Glutamatergic neuron (in vitro differentiated cells): ENCODE results near the gene BICDL2. TPM values are rescaled to one million over a fixed set of nuclear protein-coding genes. Genes with fewer than 3 reads are reported as not detected.
A peak's percentile ranks its signal among the peaks of the same experiment; 100 is the strongest.

Experiments used
- DNase-seq: peaks from one replicate; pipeline ENCODE4 v3.0.0; 2022
- H3K27ac Mint-ChIP-seq: one replicate; pipeline ENCODE4 v1.8.0; 2020; ENCODE audit warnings: mild to moderate bottlenecking, mixed read lengths, inconsistent platforms; ENCODE audit not compliant: unreplicated experiment
- H3K27me3 Mint-ChIP-seq: one replicate; pipeline ENCODE4 v1.8.0; 2020; ENCODE audit warnings: mild to moderate bottlenecking, moderate library complexity, mixed read lengths, inconsistent platforms; ENCODE audit not compliant: unreplicated experiment
- H3K36me3 Mint-ChIP-seq: one replicate; pipeline ENCODE4 v1.8.0; 2020; ENCODE audit warnings: mild to moderate bottlenecking, mixed read lengths, inconsistent platforms; ENCODE audit not compliant: unreplicated experiment
- H3K4me1 Mint-ChIP-seq: one replicate; pipeline ENCODE4 v1.8.0; 2020; ENCODE audit warnings: mild to moderate bottlenecking, low read depth, mixed read lengths, inconsistent platforms; ENCODE audit not compliant: unreplicated experiment
- H3K4me3 Mint-ChIP-seq: one replicate; pipeline ENCODE4 v1.8.0; 2020; ENCODE audit warnings: mild to moderate bottlenecking, mixed read lengths, inconsistent platforms; ENCODE audit not compliant: unreplicated experiment
- H3K9me3 Mint-ChIP-seq: one replicate; pipeline ENCODE4 v1.8.0; 2020; ENCODE audit warnings: mild to moderate bottlenecking, moderate library complexity, mixed read lengths, inconsistent platforms; ENCODE audit not compliant: unreplicated experiment
- total RNA-seq: library from RNA; stranded (reverse); fragmentation: NEBNext Ultra II Directional; extraction: Animal tissue kit (Norgen Biotek cat#: 25700); gene quantifications from one replicate; pipeline ENCODE4 v1.2.1, GENCODE V29; 2021; ENCODE audit not compliant: unreplicated experiment
- TF ChIP-seq, protein P1 (sequence below): fragments of 200-600 bp; sonication (generic); IDR thresholded peaks from one replicate; pipeline ENCODE4 v1.5.0; 2021; ENCODE audit not compliant: partially characterized antibody, unreplicated experiment

Gene BICDL2
- total RNA-seq, 1 donor from 2014 or later, result not detected

DNA sequence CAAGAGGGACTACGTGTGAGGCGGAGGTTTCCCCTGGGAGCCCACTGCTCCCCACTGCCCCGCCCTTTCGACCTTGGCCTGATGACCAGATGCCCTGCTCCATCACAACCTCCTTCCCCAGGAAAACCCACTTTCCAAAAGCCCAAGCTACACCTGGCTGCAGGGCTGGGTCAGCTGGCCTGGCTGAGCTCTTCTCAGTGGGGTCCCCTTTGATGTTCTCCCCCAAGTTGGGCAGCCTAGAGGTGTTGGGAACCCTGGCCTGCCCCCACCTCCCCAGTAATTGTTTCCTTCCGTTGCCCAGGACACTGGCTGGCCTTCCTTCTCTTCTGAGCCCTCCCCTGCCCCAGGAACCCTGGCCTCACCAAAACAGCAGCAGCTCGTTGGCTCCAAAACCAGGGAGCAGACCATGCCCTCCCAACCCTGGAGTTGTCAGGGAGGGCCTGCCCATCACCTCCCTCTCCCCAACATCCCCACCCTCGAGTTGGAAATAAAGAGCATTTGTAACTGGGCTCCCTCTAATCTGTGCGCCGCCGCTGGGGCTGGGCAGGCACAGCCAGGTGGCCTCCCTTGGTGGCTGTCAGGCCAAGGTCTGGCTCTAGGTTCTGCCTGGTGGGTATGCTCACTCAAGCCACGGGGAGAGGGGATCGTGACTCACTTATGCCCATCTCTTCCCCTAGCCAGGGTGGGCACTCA lies 22.6 kb downstream of the BICDL2 start:
- H3K9me3 Mint-ChIP-seq, result peaks cover 3% of the 10 kb centered on the region
- H3K4me3 Mint-ChIP-seq, result no peak overlapping the region
- H3K4me1 Mint-ChIP-seq, result no peaks in the 10 kb centered on the region
- H3K36me3 Mint-ChIP-seq, result no peaks in the 10 kb centered on the region
- no peak for DNase-seq
- H3K27ac Mint-ChIP-seq, result no peak overlapping the region
- H3K27me3 Mint-ChIP-seq, result peaks cover 16% of the 10 kb centered on the region
- TF ChIP-seq, protein P1, sequence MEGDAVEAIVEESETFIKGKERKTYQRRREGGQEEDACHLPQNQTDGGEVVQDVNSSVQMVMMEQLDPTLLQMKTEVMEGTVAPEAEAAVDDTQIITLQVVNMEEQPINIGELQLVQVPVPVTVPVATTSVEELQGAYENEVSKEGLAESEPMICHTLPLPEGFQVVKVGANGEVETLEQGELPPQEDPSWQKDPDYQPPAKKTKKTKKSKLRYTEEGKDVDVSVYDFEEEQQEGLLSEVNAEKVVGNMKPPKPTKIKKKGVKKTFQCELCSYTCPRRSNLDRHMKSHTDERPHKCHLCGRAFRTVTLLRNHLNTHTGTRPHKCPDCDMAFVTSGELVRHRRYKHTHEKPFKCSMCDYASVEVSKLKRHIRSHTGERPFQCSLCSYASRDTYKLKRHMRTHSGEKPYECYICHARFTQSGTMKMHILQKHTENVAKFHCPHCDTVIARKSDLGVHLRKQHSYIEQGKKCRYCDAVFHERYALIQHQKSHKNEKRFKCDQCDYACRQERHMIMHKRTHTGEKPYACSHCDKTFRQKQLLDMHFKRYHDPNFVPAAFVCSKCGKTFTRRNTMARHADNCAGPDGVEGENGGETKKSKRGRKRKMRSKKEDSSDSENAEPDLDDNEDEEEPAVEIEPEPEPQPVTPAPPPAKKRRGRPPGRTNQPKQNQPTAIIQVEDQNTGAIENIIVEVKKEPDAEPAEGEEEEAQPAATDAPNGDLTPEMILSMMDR, result no peak

DNA sequence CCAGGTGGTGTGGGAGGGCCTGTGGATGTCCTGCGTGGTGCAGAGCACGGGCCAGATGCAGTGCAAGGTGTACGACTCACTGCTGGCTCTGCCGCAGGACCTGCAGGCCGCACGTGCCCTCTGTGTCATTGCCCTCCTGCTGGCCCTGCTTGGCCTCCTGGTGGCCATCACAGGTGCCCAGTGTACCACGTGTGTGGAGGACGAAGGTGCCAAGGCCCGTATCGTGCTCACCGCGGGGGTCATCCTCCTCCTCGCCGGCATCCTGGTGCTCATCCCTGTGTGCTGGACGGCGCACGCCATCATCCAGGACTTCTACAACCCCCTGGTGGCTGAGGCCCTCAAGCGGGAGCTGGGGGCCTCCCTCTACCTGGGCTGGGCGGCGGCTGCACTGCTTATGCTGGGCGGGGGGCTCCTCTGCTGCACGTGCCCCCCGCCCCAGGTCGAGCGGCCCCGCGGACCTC lies 23.2 kb downstream of the BICDL2 start:
- H3K27me3 Mint-ChIP-seq, result peaks cover 20% of the 10 kb centered on the region
- TF ChIP-seq, protein P1, result no peak
- no peak overlapping the region for H3K4me3 Mint-ChIP-seq
- no peak for DNase-seq
- H3K4me1 Mint-ChIP-seq, result no peaks in the 10 kb centered on the region
- no peaks in the 10 kb centered on the region for H3K36me3 Mint-ChIP-seq
- no peak overlapping the region for H3K27ac Mint-ChIP-seq
- peaks cover 3% of the 10 kb centered on the region for H3K9me3 Mint-ChIP-seq

DNA sequence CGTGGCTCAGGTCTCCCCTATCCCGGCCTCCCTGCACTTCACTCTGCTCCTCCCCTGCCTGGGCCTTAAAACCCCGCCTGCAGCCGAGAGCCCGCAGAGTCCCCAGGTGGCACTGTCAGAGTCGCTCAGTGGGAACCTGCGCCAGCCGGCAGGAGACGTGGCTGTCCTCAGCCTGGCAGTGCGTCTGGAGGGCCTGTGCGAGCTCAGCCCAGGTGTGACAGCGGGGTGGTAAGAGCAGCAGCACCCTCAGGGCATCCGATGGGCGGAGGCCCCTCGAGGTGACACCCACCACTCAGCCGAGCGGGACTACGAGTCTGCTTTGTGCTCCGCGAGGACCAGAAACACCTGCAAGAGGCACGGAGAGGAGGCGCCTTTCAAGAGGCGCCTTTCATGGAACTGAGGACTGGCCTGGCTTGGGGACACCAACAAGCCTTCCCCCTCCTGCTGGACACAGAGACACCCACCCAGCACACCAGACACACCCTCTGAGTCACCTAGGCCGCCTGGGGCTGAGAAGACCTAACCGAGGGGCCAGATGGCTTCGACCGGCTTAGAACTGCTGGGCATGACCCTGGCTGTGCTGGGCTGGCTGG lies 23.8 kb downstream of the BICDL2 start, which contains the start of gene CLDN9:
CLDN9 (plus strand) TSS at position 96 of the 593 bp plus-strand sequence; CDS start at position 536, 440 bp downstream.
- Mint-ChIP-seq H3K27ac (no peak within 1 kb of the TSS), H3K9me3 (peaks cover 3% of the 10 kb centered on the region), H3K27me3 (peaks cover 23% of the 10 kb centered on the region), H3K4me1 (peaks cover 2% of the 10 kb centered on the region), H3K4me3 (no peak within 1 kb of the TSS), H3K36me3 (no peaks in the 10 kb centered on the region)
- TF ChIP-seq, protein P1, result no peak
- DNase-seq, result peak; percentile 40

DNA sequence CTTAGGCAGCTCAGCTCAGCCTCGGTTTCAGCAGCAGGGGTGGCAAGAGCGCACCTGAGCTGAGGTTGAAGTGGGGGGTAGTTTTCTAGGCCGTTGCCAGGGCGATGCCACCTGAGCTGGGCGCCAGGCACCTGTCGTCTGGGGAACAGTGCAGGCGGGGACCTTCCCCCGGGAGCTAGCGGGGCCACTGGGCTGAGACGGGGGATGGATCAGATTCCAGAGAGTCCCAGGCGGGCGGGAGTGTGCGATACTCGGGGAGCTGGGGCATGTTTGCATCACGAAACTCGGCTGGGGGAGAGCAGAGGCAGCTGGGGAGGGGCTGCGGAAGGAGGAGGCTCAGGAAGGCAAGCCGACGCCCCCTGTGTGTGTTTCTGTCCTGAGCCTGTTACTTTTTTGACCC lies 24.5 kb downstream of the BICDL2 start:
- DNase-seq, result peak; percentile 39
- Mint-ChIP-seq H3K27ac (no peak overlapping the region), H3K4me3 (no peak overlapping the region)

More for the DNA sequence above, 24.5 kb downstream of the BICDL2 start:
- TF ChIP-seq, protein P1, result no peak
- no peaks in the 10 kb centered on the region for H3K36me3 Mint-ChIP-seq
- H3K9me3 Mint-ChIP-seq, result peaks cover 3% of the 10 kb centered on the region
- H3K27me3 Mint-ChIP-seq, result peaks cover 23% of the 10 kb centered on the region
- H3K4me1 Mint-ChIP-seq, result peaks cover 2% of the 10 kb centered on the region
